ENCODE data around the gene BRD3OS.
"Not testable (repeated sequence)": the region's sequence is repeated elsewhere in the genome, so short reads cannot be mapped to it uniquely, and the experiment has no call there.

BRD3OS gene, protein sequence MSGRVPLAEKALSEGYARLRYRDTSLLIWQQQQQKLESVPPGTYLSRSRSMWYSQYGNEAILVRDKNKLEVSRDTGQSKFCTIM

DNA sequence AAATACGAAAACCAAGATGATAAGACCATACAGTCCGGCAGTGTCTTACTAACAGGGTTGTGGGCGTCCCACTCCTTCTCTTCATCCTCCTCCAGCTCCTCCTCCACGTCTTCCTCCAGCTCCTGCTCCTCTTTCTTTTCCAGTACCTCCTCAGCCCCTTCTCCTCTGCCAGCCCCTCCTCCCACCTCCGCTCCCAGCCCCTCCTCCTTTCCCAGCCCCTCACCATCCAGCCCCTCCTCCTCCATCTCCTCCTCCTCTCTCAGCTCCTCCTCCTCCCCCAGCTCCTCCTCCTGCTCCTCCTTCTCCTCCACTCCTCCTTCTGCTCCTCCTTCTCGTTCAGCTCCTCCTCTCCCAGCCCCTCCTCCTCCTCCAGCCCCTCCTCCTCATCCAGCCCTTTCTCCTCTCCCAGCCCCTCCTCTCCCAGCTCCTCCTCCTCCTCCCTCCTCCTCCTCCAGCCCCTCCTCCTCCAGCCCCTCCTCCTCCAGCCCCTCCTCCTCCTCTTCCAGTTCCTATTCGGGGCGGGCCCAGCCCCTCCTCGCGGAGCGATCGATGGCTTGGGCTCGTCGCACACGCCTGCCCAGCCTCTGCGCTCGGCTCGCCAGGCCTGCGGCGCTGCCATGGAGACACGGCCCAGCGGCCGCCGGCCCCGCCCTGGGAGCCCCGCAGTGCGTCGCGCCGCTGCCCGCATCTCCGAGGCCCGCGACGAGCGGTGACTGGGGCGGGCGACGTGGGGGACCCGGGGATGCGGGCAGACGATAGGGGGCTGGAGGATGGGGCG is at the start of gene BRD3OS:
Gene BRD3OS (plus strand): TSS at position 654 of the 778 bp plus-strand sequence. CDS start 1,267 bp downstream, outside the sequence.
- peak; percentile 92 to 94 for ATAC-seq

DNA sequence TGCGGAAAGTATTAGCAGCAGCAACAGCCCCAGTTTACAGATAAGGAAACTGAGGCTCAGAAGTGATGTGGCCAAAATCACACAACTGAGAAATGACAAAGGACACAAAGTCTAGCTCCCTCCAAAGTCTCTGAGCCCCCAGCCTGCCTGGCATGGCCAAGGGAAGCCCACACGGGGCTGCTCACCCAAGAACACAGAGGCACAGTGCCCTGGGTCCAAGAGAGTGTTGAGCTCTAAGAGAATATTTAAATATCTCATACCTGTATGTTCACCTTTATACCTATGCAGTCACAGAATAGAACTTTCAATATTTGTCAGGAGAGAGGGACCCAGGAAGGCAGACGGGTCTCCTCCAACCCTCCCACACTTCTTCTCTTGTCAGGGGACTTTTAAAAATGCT is 49.8 kb upstream of the BRD3OS start:
- no peak for ATAC-seq

DNA sequence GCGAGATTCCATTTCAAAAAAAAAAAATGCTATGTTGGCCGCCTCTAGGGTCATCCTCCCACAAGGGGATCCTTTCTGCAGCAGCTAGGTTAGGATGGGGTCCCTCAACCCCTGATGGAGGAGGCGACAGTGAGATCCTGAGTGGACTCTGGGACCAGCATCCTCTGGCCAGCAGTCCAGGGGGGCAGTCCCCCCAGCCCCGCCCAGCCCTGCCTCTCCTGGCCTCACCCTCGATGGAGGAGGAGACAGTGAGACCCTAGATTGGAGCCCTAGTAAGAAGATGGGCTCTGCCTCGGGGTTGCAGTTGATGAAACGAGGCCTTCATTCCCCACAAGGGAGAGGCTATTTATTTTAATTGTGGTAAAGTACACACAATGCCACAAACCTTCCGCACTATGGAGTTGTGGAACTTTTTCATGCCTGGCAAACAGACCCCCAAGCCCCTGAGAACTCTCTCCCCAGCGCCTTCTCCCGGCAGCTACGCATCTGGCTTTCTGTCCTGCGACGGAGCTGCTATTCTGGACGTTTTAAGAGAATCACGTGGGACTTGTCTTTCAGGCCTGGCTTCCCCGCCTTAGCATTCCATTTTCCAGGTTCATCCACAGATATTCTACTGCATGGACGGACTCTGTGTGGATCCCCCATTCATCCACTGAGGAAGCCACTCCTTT is 49.0 kb upstream of the BRD3OS start:
- no peak for ATAC-seq

DNA sequence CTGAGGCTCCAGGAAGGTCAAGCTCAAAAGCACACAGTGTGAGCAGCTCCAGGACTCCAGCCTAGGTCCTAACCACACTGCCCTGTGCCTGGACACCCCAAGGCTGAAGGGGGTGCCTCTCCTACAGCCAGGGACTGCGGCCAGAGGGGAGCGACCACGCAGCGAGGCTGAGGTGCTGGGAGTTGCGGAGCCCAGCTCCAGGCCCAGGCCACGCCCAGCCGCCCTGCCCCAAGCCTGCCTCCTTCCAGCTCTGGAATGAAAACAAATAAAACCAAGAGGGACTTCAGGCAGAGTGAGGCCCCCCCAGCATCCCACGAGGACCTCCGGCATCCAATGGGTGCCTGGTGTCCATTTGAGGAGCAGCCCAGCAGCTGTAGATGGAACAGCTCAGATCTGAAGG is 48.4 kb upstream of the BRD3OS start:
- no peak for ATAC-seq

DNA sequence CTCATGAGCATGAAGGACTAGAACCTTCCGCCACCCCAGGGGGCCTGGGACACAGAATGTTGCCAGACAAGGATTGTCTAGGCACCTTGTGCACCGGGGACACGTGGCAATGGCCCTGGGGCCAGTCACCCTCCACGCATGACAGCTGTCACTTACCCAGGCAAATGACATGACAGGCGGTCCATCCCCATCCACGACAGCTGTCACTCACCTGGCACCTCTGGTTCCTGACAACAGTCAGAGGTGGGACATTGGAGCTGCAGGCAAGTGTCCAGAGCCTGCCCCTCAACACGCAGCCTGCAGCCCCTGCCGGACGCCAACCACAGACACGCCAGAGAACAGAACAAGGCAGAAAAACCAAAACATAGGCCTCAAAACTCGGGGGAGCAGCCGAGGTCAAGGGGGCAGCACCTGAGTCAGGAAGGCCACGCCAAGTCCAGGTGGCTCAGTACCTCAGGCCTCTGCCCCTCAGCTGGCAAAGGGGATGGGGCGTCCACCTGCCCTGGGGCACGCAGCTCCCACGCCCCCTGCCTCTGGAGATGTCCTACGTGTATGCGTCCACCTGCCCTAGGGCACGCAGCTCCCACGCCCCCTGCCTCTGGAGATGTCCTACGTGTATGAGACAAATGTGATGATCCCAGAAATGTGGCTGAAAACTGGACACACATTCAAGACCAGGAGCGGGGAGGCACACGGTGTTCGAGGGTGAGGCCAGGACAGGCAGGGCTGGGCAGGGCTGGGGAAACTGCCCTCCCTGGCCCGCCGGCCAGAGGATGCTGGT is 47.7 kb upstream of the BRD3OS start:
- ATAC-seq: no peak

DNA sequence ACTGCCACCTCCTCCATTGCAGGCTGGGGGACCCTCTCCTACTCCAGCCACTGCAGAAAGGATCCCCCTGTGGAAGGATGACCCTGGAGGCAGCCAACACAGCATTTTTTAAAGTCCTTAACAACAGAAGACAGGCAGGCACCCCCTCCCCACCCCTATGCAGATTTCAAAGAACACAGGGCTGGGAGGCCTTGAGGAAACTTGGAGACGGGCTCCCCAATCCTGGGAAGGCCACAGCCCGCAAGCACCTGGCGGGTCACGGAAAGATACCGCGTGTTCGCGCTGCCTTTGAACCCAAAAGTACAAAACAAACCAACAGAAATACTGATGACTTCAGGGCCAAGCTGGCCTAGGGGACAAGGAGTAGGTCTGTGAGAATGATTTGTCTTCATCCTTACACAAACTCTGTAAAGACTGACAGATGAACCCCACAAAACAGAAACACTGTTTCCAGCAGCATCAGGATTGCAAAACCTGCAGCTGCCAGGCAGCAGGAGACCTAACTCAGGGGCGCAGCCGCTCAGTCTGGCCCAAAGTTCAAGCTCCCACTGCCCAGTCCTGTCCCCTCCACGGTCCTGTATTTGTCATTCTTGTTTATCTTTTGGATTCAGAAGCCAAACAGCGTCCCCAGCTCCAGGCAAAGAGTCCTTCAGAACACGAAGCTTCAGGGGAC is 46.9 kb upstream of the BRD3OS start:
- ATAC-seq: no peak

DNA sequence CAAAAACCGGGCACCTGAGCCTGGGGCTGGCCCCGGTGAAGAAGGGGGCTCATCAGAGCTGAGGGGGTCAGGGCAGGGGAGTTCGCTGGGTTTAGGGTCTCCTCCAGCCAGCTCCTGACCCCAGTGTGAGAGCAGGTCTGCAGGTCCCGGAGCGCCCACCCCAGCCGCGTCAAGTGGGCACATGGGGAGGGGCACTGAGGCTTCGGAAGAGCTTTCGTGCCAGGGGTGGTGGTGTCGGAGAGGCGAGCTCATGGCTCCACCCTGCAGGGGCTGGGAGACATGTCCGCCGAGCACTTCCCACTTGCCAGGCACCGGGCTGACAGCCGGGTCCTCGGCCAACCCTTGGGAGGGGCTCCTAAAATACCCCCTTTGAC is 46.4 kb upstream of the BRD3OS start:
- no peak for ATAC-seq

DNA sequence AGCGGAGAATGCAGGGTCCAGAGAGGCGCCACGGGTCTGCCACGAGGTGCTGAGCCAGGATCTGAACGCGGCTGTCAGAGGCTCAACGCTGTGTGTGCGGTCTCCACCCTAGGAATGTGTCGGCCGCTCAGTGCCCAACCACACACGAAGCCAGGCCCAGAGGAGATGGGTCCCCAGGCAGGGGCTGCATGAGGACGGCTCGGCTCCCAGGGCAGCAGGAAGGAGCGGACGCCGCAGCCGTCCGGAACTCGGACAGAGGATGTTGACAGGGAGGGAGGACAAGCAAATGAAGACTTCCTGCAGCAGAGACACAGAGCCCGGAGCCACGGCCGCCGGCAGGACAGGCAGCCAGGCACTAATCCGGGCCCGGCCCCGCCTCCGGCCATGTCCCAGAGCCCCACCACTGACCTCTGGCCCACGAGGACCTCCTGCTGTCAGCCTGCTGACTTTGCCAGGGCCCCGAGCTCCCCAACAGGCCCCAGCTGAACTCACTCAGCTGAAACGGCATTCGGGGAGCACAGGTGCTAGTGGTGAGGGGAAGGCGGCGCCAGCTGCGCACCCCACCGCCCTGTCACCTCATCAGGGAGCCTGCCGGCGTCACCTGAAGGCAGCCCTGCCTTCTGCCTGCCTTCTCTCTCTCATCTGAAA is 45.9 kb upstream of the BRD3OS start:
- ATAC-seq: no peak

DNA sequence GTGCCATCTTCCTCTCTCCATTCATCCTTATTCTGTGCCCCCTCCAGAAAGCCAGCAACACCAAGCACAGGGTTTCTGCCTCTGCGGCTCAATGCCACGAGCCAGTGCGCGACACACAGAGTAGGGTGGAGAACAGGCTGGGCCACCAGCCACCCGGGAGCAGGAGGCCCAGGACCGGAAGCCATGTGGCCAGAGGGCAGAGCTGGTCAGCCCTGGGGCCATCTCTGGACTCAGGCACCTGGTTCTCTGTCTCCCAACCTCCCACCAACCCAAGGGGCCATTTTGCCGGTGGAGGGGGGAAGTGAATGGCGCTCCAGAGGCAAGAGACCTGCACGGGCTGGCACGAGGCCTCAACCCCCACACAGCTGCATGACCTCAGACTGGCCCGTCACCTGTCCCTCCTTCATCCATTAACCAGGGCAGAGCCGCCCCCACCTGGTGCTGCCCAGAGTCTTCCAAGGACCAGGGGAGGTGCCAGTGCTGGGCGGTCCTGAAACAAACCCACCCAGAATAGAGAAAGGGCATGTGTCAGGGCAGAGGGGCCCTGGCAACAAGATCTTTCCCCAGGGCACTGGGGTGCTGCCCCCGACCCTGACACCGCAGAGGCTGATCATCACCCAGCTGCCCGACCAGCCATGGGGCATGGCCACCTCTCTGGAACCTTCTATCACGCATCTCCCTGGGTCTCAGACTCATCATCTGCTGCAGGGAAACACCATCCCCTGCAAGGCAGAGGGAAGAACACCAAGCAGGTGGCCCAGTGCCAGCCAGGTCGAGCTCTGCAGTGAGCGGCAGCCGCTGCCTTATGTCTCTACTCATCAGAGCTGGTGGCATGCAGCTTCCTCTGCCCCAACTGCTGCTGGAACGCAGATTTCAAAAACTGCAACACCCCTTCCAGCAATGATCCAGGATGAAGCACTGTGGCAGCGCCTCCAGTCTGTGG is 45.1 kb upstream of the BRD3OS start:
- ATAC-seq: no peak

DNA sequence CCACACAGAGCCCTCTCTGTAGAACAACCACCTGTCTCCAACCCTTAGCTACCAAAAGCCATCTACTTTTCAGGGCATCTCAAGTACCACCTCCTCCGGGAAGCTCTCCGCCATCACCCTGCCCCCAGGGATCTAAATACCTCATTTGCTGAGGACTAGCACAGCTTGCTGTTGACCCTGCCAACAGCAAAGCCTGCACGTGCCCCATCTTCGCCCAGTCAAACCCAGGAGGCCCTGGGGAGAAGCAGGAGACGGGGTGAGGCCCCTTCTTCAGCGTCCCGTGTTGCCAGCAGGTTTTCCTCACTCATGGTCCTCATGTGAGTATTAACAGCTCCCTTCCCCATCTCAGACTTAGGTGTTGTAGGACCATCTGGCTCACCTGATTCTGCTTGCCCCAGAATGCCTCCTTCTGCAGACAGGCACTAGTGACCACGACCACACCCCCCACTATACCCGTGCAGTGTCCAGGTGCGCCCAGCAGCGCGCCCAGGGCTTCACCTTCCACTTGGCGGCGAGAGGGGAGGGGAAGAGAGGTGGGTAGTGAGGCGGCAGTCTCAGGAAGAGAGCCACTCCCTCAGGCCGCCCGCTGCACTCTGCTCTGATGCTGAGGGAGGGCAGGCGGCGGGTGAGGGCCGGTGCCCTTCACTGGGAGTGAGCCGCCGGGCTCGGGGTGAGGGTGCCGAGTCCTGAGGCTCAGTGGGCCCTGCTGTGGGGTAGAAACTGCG is 44.3 kb upstream of the BRD3OS start:
- no peak for ATAC-seq

DNA sequence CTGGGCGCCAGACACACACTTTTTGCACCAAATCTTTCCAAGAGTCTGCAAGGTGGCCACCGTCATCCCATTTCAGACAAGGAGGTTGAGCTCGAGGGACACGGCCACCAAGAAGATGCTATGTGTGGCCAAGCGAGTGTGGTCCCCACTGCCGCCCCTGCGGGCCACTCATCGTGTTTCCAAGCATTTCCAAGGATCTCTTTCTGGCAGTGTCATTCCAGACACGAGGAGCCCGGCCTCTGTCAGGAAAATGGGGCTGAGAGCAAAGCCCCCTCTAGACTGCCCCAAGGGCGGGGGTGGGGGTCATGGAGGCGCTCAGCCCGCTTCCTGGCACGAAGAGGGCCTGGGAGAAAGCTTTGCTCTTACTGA is 43.7 kb upstream of the BRD3OS start:
- ATAC-seq: no peak

DNA sequence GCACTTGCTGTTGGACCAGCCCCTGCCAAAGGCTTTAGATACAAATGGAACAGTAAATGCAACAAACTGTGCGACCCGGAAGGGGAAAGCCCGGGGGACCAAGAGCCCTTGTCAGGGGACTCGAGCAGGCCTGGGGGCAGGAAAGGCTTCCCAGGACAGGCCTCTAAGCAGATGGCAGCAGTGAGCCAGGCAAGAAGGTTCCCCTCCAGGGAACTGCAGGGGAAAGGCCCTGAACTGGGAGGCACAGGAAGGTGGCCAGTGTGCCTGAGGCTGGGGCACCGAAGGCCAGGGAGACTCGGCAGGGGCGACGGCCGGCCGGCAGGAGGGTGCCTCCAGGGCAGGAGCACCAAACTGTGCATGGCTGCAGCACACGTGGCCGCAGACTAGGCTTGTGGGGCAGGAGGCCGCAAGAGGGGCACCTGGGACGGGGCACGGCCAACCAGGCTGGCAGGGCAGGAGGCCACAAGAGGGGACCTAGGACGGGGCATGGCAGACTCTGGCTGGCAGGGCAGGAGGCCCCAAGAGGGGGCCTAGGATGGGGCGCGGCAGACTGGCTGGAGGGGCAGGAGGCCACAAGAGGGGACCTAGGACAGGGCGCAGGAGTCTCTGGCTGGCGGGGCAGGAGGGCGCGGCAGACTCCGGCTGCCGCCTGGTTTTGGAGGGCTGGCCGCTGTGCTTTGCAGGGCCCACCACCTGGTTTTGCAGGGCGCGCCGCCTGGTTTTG is 43.2 kb upstream of the BRD3OS start:
- ATAC-seq: no peak

DNA sequence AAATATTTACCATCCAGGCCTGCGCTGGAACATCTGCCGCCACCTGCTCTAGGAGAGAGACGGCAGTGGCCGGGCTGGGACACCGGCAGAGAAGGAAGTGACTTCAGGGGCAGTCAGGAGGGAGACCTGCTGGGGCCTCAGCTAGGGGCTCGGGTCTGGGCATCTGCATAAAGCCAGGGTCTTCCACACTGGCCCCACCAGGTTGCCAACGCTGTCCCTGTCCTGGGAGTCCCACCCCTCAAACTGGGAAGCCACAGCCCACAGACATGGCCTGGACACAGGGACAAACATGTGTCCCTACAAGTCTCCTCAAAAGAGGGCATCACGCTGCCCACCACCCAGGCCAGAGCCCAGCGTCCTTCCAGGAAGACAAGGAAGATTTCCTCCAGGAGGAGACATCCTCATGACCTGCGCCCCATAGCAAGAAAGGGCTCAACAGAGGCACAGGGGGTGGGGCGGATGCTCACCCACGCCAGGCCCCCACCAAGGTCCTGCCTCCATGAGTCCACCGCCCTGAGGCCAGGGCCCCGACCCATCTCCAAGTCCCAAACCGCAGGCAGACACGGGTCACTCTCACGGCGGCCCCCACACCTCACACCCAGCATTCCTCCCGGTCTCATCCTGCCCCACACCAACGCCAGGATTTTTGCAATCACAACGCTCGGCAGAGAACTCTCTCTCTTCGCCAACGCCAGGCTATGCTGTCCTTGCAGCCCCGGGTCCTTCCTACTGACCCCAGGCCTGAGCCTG is 42.1 kb upstream of the BRD3OS start:
- no peak for ATAC-seq

DNA sequence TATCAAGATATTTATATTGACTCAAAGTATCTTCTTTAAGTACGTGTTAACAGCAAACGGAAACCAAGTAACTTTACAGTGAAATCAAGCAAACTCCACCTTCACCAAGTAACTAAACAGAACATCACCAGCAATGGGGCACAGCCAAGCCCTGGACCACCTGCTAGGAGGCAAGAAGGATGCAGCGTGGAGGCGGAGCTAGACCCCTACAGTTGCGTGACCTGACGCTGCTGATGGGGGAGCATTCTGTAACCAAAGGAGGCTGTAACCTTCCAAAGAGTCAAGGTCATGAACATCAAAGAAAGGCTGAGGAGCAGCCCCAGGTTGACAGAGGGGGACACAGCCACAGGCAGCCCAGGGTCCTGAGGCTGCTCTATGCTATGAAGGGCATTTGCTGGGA is 39.2 kb upstream of the BRD3OS start:
- ATAC-seq: no peak

DNA sequence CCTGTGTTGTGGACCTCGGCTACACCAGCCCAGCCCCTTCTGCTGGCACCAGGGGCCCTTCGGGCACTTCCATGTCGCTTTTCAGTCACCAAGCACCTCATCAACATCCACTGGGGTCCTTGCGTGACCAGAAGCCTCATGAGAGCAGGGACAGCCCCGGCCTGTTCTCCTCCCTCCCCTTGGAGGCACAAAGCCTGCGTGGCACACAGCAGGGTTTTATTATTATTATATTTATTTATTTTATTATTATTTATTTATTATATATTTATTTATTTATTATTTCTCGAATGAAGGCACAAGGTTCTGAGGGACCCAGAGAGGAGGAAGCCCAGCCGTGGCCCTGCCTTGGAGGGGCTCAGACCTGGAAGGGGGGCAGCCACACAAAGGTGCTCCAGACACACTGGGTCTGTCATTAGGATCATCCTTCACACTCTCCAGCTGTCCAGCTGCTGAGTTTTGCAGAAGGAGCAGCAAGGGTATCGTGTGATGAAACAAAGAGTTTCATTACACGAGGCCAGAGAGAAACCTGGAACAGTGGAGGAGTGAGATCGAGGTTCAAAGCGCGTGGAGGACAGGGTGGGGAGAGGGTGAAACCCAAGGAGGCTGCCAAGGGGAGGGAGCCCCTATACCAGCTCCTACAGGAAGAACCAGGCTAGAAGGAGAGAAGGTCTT is 38.4 kb upstream of the BRD3OS start:
- no peak for ATAC-seq

DNA sequence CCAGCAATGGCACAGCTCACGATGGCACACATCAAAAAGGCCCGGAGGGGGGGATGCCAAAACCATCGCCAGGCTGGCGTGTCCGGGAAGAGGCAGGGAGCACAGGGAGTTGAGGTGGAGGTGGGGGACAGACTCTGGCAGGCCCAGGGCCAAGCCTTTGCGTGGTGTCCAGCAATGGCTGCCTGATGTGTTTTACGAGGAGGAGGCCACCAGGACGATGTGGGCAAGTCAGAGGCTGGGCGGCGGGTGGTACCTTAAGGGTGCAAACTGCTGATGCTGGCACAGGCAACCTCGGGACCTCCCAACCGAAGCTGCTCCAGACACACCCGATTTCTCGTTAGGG is 37.9 kb upstream of the BRD3OS start:
- no peak for ATAC-seq

DNA sequence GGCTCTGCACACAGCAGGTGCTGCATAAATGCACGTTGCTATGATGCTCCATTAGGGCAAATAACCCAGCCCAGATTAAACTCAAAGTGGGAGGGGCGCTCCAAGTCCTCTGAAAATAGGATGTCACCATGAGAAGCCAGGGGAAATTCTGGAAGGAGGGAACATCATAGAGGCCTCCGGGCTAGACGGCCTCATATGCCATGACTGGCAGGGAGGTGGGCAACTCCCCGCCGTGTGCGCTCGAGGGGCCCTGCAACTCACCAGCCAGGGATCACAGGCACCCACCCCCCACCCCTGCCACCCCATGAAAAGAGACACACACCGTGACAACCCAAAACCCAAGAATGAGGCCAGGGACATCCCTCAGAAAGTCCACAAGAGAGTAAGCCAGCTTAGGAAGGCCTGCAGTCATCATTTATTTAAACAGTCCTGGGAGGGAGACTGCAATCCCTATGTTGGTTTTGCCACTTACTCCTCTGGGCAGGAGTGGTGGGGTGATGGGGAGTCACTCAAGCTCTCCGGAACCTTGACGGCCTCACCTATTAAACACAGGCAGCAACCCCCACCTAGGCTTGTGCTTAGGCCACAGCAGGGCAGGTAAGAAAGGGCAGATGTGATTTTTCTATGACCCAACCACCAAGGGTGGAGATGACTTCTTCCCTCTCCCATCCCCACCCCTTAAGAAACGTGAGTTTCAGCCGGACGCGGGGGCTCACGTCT is 37.2 kb upstream of the BRD3OS start:
- no peak for ATAC-seq

DNA sequence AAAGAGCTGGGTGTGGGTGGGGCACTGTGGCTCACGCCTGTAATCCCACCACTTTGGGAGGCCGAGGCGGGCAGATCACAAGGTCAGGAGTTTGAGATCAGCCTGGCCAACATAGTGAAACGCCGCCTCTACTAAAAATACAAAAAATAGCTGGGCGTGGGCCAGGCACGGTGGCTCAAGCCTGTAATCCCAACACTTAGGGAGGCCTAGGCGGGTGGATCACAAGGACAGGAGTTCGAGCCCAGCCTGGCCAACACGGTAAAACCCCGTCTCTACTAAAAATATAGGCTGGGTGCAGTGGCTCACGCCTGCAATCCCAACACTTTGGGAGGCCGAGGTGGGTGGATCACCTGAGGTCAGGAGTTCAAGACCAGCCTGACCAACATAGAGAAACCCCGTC is 36.5 kb upstream of the BRD3OS start:
- not testable (repeated sequence) for ATAC-seq

All from activated CD4-positive, CD25-positive, alpha-beta regulatory T cell treated with anti-CD3 and anti-CD28 coated beads, Interleukin-2, amount 50 U/mL, for 24 hours (primary cell).